ENCODE data around the gene ABT1.

- no peak for TF ChIP-seq GATA2 (IDR thresholded peaks at IDR 0.05; ENCODE audit: low read depth, low read length)
- no peak for TF ChIP-seq GATA3 (IDR thresholded peaks at IDR 0.05; ENCODE audit: low read depth, low read length)
Observed at GRCh38 chr6:26602262-26602661, 5.5 kb downstream of the ABT1 start.
